ENCODE results near the gene OR51D1. TPM values are rescaled to one million over a fixed set of nuclear protein-coding genes. Genes with fewer than 3 reads are reported as not detected.

OR51D1 gene
- total and polyA plus RNA-seq, 9 of the 15 experiments (the other 6 are each of a cell fraction or from before 2014, with no cell fraction given), result not detected

DNA sequence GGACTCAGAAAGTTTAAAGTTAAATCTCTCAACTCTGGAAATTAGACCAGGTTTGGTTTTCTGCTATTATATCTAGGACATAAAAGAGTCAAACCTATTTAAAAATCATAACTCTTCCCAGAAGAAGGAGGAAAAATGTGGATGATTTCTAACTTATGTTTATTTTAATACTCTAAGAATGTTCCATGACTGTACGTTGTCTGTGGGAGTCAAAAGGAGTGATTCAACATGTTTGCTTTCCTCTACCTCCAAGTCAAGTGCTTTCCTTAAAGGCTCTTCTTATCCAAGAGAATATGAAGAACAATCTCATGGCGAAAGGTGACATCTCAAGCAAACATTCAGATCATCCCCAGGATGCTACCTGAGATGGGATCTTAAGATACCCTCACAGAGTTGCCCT, 28.1 kb downstream of the OR51D1 start:
- BruUV-seq (replicated peaks), result no TSS peak
- ChIA-PET CTCF (ENCODE audit: low intra/inter-chr PET ratio) (no interaction called here), POLR2A (no interaction called here)
- H3K27ac ChIP-seq (ENCODE audit: extremely low read depth, low read depth, low read length), result no peak overlapping the region
- DNase-seq (ENCODE audit: extremely low read depth in 1 of 4, low spot score in 3 of 4), result no peak
- 27% methylated on average over 2 of the region's 2 CpGs for WGBS (ENCODE audit: insufficient coverage, low coverage, missing lambda C conversion rate)
- H3K9ac ChIP-seq (ENCODE audit: insufficient read depth in 1 of 2, low read depth in 2 of 2, low read length in 2 of 2), result no peak overlapping the region
- in situ Hi-C loops (cut with MboI), result no loop called here
- no peaks in the 10 kb centered on the region for H3K79me2 ChIP-seq (ENCODE audit: control insufficient read depth, insufficient read depth, low read length)
- no peak for FAIRE-seq
- H3K4me1 ChIP-seq (replicated peaks in 1 of 2; ENCODE audit: control insufficient read depth in 2 of 2, insufficient read depth in 2 of 2, low read length in 2 of 2), result no peaks in the 10 kb centered on the region; a peak in 1 of 5 replicates
- ATAC-seq, result no peak
- H3K36me3 ChIP-seq (ENCODE audit: control insufficient read depth, insufficient read depth, low read length), result no peaks in the 10 kb centered on the region
- no peaks in the 10 kb centered on the region for H3K9me3 ChIP-seq (replicated peaks; ENCODE audit: control insufficient read depth, insufficient read depth, low read depth, low read length)
- H3K9me1 ChIP-seq (ENCODE audit: control insufficient read depth, insufficient read depth, low read length), result no peaks in the 10 kb centered on the region
- no peak overlapping the region for H3K4me2 ChIP-seq (ENCODE audit: insufficient read depth, low read length)
- H3K27me3 ChIP-seq (ENCODE audit: control insufficient read depth in 2 of 2, insufficient read depth in 2 of 2, low read length in 2 of 2), result no peaks in the 10 kb centered on the region
- no peak for TF ChIP-seq HSF4 (CRISPR knock-in tag; IDR thresholded peaks at IDR 0.05; ENCODE audit: borderline replicate concordance)
- no peak for TF ChIP-seq ILF3 (IDR thresholded peaks at IDR 0.05; ENCODE audit: borderline replicate concordance)
- no peak for TF ChIP-seq ZNF282 (CRISPR knock-in tag; IDR thresholded peaks at IDR 0.05)
- TF ChIP-seq, protein P1, sequence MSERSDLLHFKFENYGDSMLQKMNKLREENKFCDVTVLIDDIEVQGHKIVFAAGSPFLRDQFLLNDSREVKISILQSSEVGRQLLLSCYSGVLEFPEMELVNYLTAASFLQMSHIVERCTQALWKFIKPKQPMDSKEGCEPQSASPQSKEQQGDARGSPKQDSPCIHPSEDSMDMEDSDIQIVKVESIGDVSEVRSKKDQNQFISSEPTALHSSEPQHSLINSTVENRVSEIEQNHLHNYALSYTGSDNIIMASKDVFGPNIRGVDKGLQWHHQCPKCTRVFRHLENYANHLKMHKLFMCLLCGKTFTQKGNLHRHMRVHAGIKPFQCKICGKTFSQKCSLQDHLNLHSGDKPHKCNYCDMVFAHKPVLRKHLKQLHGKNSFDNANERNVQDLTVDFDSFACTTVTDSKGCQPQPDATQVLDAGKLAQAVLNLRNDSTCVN (CRISPR knock-in tag; IDR thresholded peaks at IDR 0.05), result no peak
- TF ChIP-seq MEIS2 (IDR thresholded peaks at IDR 0.05; ENCODE audit: partially characterized antibody), result no peak
- TF ChIP-seq, protein P2, sequence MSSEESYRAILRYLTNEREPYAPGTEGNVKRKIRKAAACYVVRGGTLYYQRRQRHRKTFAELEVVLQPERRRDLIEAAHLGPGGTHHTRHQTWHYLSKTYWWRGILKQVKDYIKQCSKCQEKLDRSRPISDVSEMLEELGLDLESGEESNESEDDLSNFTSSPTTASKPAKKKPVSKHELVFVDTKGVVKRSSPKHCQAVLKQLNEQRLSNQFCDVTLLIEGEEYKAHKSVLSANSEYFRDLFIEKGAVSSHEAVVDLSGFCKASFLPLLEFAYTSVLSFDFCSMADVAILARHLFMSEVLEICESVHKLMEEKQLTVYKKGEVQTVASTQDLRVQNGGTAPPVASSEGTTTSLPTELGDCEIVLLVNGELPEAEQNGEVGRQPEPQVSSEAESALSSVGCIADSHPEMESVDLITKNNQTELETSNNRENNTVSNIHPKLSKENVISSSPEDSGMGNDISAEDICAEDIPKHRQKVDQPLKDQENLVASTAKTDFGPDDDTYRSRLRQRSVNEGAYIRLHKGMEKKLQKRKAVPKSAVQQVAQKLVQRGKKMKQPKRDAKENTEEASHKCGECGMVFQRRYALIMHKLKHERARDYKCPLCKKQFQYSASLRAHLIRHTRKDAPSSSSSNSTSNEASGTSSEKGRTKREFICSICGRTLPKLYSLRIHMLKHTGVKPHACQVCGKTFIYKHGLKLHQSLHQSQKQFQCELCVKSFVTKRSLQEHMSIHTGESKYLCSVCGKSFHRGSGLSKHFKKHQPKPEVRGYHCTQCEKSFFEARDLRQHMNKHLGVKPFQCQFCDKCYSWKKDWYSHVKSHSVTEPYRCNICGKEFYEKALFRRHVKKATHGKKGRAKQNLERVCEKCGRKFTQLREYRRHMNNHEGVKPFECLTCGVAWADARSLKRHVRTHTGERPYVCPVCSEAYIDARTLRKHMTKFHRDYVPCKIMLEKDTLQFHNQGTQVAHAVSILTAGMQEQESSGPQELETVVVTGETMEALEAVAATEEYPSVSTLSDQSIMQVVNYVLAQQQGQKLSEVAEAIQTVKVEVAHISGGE (CRISPR knock-in tag; IDR thresholded peaks at IDR 0.05), result no peak
- no peak for TF ChIP-seq NR4A1 (CRISPR knock-in tag; IDR thresholded peaks at IDR 0.05)
- no peak for TF ChIP-seq NR4A1 (tag; IDR thresholded peaks at IDR 0.05)
- TF ChIP-seq CSDE1 (IDR thresholded peaks at IDR 0.05), result no peak
- no peak for TF ChIP-seq ZNF696 (CRISPR knock-in tag; conservative IDR thresholded peaks at IDR 0.05)
- no peak for TF ChIP-seq ELF1 (tag; IDR thresholded peaks at IDR 0.05)
- TF ChIP-seq, protein P3, sequence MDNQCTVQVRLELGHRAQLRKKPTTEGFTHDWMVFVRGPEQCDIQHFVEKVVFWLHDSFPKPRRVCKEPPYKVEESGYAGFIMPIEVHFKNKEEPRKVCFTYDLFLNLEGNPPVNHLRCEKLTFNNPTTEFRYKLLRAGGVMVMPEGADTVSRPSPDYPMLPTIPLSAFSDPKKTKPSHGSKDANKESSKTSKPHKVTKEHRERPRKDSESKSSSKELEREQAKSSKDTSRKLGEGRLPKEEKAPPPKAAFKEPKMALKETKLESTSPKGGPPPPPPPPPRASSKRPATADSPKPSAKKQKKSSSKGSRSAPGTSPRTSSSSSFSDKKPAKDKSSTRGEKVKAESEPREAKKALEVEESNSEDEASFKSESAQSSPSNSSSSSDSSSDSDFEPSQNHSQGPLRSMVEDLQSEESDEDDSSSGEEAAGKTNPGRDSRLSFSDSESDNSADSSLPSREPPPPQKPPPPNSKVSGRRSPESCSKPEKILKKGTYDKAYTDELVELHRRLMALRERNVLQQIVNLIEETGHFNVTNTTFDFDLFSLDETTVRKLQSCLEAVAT (IDR thresholded peaks at IDR 0.05), result no peak
- TF ChIP-seq LEF1 (IDR thresholded peaks at IDR 0.05), result no peak
- no peak for TF ChIP-seq NCOA2 (IDR thresholded peaks at IDR 0.05; ENCODE audit: partially characterized antibody in 2 of 2)
- TF ChIP-seq PYGO2 (tag; IDR thresholded peaks at IDR 0.05), result no peak
- no peak for TF ChIP-seq ZNF695 (CRISPR knock-in tag; IDR thresholded peaks at IDR 0.05)
- TF ChIP-seq TBP (optimal IDR thresholded peaks at IDR 0.05; ENCODE audit: low read depth, low read length), result no peak
- no peak for TF ChIP-seq SREBF2 (CRISPR knock-in tag; IDR thresholded peaks at IDR 0.05)
- no peak overlapping the region for H3K4me3 ChIP-seq
- intact Hi-C loops (cut with micrococcal nuclease), result no loop called here
- H4K20me1 ChIP-seq (replicated peaks; ENCODE audit: control insufficient read depth, insufficient read depth, low read length), result no peaks in the 10 kb centered on the region
- H2AFZ ChIP-seq (ENCODE audit: low read depth, low read length), result no peak overlapping the region

Measured in K562 (cell line).